ENCODE data around the gene GGT5.

Gene GGT5

GRCh38 chr22:24236656-24237055 lies 8.2 kb downstream of the GGT5 start:
- no peak overlapping the region for H3K4me3 ChIP-seq (ENCODE audit: control insufficient read depth, low read depth, low read length)
- TF ChIP-seq, protein P1, sequence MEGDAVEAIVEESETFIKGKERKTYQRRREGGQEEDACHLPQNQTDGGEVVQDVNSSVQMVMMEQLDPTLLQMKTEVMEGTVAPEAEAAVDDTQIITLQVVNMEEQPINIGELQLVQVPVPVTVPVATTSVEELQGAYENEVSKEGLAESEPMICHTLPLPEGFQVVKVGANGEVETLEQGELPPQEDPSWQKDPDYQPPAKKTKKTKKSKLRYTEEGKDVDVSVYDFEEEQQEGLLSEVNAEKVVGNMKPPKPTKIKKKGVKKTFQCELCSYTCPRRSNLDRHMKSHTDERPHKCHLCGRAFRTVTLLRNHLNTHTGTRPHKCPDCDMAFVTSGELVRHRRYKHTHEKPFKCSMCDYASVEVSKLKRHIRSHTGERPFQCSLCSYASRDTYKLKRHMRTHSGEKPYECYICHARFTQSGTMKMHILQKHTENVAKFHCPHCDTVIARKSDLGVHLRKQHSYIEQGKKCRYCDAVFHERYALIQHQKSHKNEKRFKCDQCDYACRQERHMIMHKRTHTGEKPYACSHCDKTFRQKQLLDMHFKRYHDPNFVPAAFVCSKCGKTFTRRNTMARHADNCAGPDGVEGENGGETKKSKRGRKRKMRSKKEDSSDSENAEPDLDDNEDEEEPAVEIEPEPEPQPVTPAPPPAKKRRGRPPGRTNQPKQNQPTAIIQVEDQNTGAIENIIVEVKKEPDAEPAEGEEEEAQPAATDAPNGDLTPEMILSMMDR (IDR thresholded peaks at IDR 0.05; ENCODE audit: control insufficient read depth, insufficient read depth, low read depth, low read length, missing control alignments) = no peak
- peak; percentile 13 for DNase-seq (ENCODE audit: low read depth)

DNA sequence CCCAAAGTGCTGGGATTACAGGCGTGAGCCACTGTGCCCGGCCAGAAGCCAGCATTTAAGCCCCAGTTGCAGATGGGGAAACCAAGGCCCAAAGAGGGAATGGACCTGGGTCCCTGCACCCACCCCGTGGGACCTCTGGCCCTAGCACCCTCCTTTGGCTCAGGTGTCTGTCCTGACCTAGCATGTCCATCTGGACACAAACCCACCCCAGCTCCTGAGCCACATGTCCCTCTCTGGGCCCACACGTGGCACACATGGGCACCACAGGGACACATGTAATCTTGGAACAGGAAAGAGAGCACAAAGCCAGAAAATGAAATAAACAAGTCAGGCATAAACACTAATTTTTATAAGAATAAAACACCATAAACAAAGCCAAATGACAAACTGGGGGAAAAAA lies 9.6 kb downstream of the GGT5 start:
- H3K4me3 ChIP-seq (ENCODE audit: control insufficient read depth, low read depth, low read length) = no peak overlapping the region
- TF ChIP-seq, protein P1 (IDR thresholded peaks at IDR 0.05; ENCODE audit: control insufficient read depth, insufficient read depth, low read depth, low read length, missing control alignments) = no peak
- DNase-seq (ENCODE audit: low read depth) = no peak

GRCh38 chr22:24233816-24234215 lies 11.1 kb downstream of the GGT5 start:
- TF ChIP-seq, protein P1 (IDR thresholded peaks at IDR 0.05; ENCODE audit: control insufficient read depth, insufficient read depth, low read depth, low read length, missing control alignments) = no peak
- no peak overlapping the region for H3K4me3 ChIP-seq (ENCODE audit: control insufficient read depth, low read depth, low read length)
- no peak for DNase-seq (ENCODE audit: low read depth)

- TF ChIP-seq, protein P1 (IDR thresholded peaks at IDR 0.05; ENCODE audit: control insufficient read depth, insufficient read depth, low read depth, low read length, missing control alignments) = no peak
- no peak for DNase-seq (ENCODE audit: low read depth)
- no peak overlapping the region for H3K4me3 ChIP-seq (ENCODE audit: control insufficient read depth, low read depth, low read length)
Measured at GRCh38 chr22:24233235-24233634, 11.6 kb downstream of the GGT5 start.

- TF ChIP-seq, protein P1 (IDR thresholded peaks at IDR 0.05; ENCODE audit: control insufficient read depth, insufficient read depth, low read depth, low read length, missing control alignments) = no peak
- H3K4me3 ChIP-seq (ENCODE audit: control insufficient read depth, low read depth, low read length) = no peak overlapping the region
- DNase-seq (ENCODE audit: low read depth) = no peak
Measured at GRCh38 chr22:24232725-24233124, 12.2 kb downstream of the GGT5 start.

DNA sequence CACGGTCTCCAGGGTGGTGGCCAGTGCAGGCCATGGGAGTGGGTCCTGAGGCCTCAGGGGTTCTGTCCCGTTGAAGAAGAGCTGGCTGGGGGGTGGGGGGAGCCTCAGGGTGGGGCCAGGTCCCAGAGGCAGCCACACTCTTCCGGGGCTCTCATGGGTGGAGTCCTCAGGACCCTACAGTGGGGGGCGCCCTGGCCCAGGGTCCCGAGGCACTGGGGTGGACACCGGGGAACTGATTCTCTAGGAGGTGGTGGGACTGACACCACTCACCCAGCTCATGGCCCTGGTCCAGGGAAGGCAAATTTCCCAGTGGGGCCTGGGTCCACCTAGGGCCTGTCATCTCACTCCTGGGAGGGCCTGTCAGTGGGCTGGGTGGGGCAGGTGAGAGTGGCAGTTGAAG lies 12.8 kb downstream of the GGT5 start:
- H3K4me3 ChIP-seq (ENCODE audit: control insufficient read depth, low read depth, low read length) = no peak overlapping the region
- DNase-seq (ENCODE audit: low read depth) = no peak
- TF ChIP-seq, protein P1 (IDR thresholded peaks at IDR 0.05; ENCODE audit: control insufficient read depth, insufficient read depth, low read depth, low read length, missing control alignments) = no peak

- DNase-seq (ENCODE audit: low read depth) = no peak
- H3K4me3 ChIP-seq (ENCODE audit: control insufficient read depth, low read depth, low read length) = no peak overlapping the region
- TF ChIP-seq, protein P1 (IDR thresholded peaks at IDR 0.05; ENCODE audit: control insufficient read depth, insufficient read depth, low read depth, low read length, missing control alignments) = no peak
Measured at GRCh38 chr22:24231706-24232105, 13.2 kb downstream of the GGT5 start.

Data from AG09309 (cell line).